ENCODE measurements around the gene KRTAP5-11.
"Not testable (repeated sequence)": the region's sequence is repeated elsewhere in the genome, so short reads cannot be mapped to it uniquely, and the experiment has no call there.

The KRTAP5-11 gene

DNA sequence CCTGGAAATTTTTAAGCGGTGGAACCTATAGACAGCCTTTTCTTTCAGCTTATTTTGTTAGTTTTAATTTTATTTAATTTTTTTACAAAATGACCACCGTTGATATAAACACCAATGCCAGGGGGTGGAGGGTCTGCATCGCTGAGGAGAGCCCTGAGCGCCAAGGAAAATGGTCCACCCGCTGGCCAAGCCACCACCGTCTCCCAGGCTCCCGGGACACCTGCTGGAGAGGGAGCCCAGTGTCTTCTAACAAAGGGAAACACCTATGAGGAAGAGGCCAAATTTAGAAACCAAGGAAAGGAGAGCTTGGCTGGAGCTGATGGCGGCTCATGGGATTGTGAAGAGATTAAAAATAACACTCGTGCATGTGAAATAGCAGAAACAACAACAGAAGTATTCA is 45.1 kb downstream of the KRTAP5-11 start:
- DNase-seq, result no peak
- H3K27ac Mint-ChIP-seq, result no peak overlapping the region

DNA sequence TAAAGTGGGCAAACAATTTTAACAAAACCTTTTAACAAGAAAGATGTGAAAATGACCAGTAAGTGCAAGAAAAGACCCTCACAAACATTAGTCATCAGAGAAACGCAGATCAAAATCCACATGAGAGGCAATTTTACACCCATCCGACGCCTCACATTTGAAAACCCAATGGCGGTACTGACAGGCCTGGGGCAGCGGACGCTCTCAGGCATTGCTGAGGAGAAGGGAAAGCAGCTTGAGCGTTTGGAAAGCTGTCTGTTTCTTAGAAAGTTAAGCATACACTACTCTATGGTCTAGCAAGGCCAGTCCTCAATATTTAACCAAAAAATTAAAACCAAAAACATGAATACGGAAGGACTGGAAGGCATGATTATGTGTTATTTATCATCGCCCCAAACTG is 46.9 kb downstream of the KRTAP5-11 start:
- Mint-ChIP-seq H3K27me3 (peaks cover 4% of the 10 kb centered on the region), H3K4me1 (no peaks in the 10 kb centered on the region), H3K4me3 (no peak overlapping the region), H3K9me3 (peaks cover 3% of the 10 kb centered on the region), H3K27ac (no peak overlapping the region), H3K36me3 (no peaks in the 10 kb centered on the region)
- CTCF ChIA-PET, result no interaction called here
- no peak for DNase-seq

More for the DNA sequence above, 45.1 kb downstream of the KRTAP5-11 start:
- CTCF ChIA-PET, result interaction anchor here (0.6 kb wide), 1 partner anchor 359 kb away, joined by 3 read pairs; no protein-coding TSS in a partner anchor
- H3K4me3 Mint-ChIP-seq, result no peak overlapping the region
- no peaks in the 10 kb centered on the region for H3K4me1 Mint-ChIP-seq
- H3K36me3 Mint-ChIP-seq, result no peaks in the 10 kb centered on the region
- peaks cover 5% of the 10 kb centered on the region for H3K9me3 Mint-ChIP-seq
- no peaks in the 10 kb centered on the region for H3K27me3 Mint-ChIP-seq

DNA sequence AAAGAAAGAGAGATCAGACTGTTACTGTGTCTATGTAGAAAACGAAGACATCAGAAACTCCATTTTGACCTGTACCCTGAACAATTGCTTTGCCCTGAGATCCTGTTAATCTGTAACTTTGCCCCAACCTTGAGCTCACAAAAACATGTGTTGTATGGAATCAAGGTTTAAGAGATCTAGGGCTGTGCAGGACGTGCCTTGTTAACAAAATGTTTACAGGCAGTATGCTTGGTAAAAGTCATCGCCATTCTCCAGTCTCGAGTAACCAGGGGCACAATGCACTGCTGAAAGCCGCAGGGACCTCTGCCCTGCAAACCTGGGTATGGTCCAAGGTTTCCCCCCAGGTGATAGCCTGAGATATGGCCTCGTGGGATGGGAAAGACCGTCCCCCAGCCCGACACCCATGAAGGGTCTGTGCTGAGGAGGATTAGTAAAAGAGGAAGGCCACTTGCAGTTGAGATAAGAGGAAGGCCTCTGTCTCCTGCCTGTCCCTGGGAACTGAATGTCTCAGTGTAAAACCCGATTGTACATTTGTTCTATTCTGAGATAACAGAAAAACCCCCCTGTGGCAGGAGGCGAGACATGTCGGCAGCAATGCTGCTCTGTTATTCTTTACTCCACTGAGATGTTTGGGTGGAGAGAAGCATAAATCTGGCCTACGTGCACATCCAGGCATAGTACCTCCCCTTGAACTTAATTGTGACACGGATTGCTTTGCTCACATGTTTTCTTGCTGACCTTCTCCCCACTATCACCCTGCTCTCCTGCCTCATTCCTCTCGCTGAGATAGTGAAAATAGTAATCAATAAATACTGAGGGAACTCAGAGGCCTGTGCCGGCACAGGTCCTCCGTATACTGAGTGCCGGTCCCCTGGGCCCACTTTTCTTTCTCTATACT is 47.7 kb downstream of the KRTAP5-11 start:
- H3K9me3 Mint-ChIP-seq, H3K27me3 Mint-ChIP-seq, H3K4me1 Mint-ChIP-seq, H3K27ac Mint-ChIP-seq, H3K36me3 Mint-ChIP-seq, DNase-seq, H3K4me3 Mint-ChIP-seq, CTCF ChIA-PET: not testable (repeated sequence)

DNA sequence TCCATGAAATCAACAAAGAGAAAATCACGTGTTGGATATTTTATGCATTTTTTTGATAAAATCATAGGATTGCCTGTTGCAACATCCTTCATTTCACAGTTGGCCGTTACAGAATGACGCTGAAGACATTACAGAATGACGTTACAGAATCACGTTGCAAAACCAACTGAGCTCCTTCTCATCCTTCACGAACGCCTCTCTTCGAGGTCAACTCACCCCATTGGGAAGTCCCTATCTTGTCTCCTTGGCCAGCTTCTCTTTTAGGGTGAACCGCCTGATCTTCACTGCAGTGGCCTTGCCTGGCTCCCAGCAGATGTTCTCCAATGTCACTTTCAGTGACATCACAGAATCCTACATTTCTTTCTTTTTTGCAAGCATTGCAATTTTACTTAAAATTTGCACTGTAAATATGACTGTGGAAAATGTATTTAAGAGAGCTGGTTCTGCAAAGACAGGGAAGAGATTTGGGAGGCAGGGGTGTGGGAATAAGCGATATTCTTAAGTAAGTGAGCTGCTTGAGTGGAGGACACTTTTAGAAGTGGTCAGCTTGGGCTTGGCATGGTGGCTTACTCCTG is 50.6 kb downstream of the KRTAP5-11 start:
- Mint-ChIP-seq H3K4me3 (no peak overlapping the region), H3K4me1 (no peaks in the 10 kb centered on the region), H3K9me3 (no peaks in the 10 kb centered on the region), H3K36me3 (no peaks in the 10 kb centered on the region), H3K27me3 (peaks cover 4% of the 10 kb centered on the region), H3K27ac (no peak overlapping the region)
- CTCF ChIA-PET, result no interaction called here
- DNase-seq, result no peak
